T-cell (primary cell): ENCODE data around the gene WDR7. TPM values are rescaled to one million over a fixed set of nuclear protein-coding genes. Genes with fewer than 3 reads are reported as not detected.

ENCODE experiments used
- ATAC-seq, 4 experiments: fragments of 200-7000 bp in 3 of 4; fragments of 150-1000 bp in 1 of 4; cut with Tn5 transposase; replicated peaks in 1 of 4; 1 replicate in 3 of 4; 2 replicates in 1 of 4; pipeline ENCODE4 v1.10.0; 2021; ENCODE audit warnings: moderate library complexity in 3 of 4, mild to moderate bottlenecking in 2 of 4, moderate number of reproducible peaks in 1 of 4
- CTCF ChIA-PET, 2 donors: fragments of 300-600 bp; sonication (Branson Sonifier 250); formaldehyde crosslinking; loops; one replicate each; lab custom pipeline; 2022; ENCODE audit warnings: antibody characterized with exemption in 2 of 2; lab: Charles Lee
- POLR2A ChIA-PET, 2 donors: fragments of 300-600 bp; sonication (Branson Sonifier 250); formaldehyde crosslinking; loops; one replicate each; lab custom pipeline; 2022; ENCODE audit warnings: antibody characterized with exemption in 2 of 2; lab: Charles Lee
- DNase-seq, 35 experiments: peaks; one replicate each; pipeline versions ENCODE4 v3.0.0 to v3.0.0-alpha.2; 2013 to 2023
- H3K27ac ChIP-seq: one replicate; pipeline ENCODE4 v1.5.1; 2013; ENCODE audit warnings: low read length
- H3K27me3 ChIP-seq, 2 experiments: replicated peaks in 1 of 2; 1 replicate in 1 of 2; 2 replicates in 1 of 2; pipeline versions ENCODE4 v1.6.1 to v1.7.0; 2013; ENCODE audit warnings: low read length in 1 of 2, mixed read lengths in 1 of 2; ENCODE audit not compliant: control insufficient read depth in 2 of 2, insufficient read depth in 2 of 2; ENCODE audit errors: extremely low read depth in 1 of 2
- H3K36me3 ChIP-seq, 2 donors: 1 replicate in 1 of 2; 2 replicates in 1 of 2; pipeline versions ENCODE4 v1.6.1 to v1.7.0; 2013; ENCODE audit warnings: low read length in 1 of 2; ENCODE audit not compliant: control insufficient read depth in 2 of 2, insufficient read depth in 1 of 2; ENCODE audit errors: extremely low read depth in 1 of 2
- H3K4me1 ChIP-seq, 2 experiments: 1 replicate in 1 of 2; 2 replicates in 1 of 2; pipeline versions ENCODE4 v1.6.1 to v1.7.0; 2013; ENCODE audit warnings: low read length in 2 of 2, mixed read lengths in 1 of 2; ENCODE audit not compliant: insufficient read depth in 2 of 2, control insufficient read depth in 1 of 2; ENCODE audit errors: extremely low read depth in 1 of 2
- H3K4me3 ChIP-seq, 2 donors: 1 replicate in 1 of 2; 2 replicates in 1 of 2; pipeline versions ENCODE4 v1.5.1 to v1.7.0; 2013; ENCODE audit warnings: mild to moderate bottlenecking in 2 of 2, low read length in 1 of 2, moderate library complexity in 1 of 2; ENCODE audit not compliant: control insufficient read depth in 1 of 2; ENCODE audit errors: extremely low read depth in 1 of 2
- H3K9me3 ChIP-seq: 2 replicates; pipeline ENCODE4 v1.7.0; 2013
- H3K27ac Mint-ChIP-seq, 2 donors: one replicate each; pipeline ENCODE4 v1.8.0; 2020 to 2021; ENCODE audit warnings: mild to moderate bottlenecking in 2 of 2, mixed read lengths in 2 of 2
- H3K27me3 Mint-ChIP-seq, 2 donors: one replicate each; pipeline ENCODE4 v1.8.0; 2021 to 2022; ENCODE audit warnings: mixed read lengths in 2 of 2
- H3K36me3 Mint-ChIP-seq: one replicate; pipeline ENCODE4 v1.8.0; 2021; ENCODE audit warnings: mixed read lengths
- H3K4me1 Mint-ChIP-seq, 3 donors: one replicate each; pipeline ENCODE4 v1.8.0; 2020 to 2022; ENCODE audit warnings: mixed read lengths in 3 of 3, mild to moderate bottlenecking in 1 of 3
- H3K4me3 Mint-ChIP-seq, 3 donors: one replicate each; pipeline ENCODE4 v1.8.0; 2020 to 2022; ENCODE audit warnings: mild to moderate bottlenecking in 3 of 3, mixed read lengths in 3 of 3, moderate library complexity in 3 of 3
- H3K9me3 Mint-ChIP-seq, 3 donors: one replicate each; pipeline ENCODE4 v1.8.0; 2020 to 2022; ENCODE audit warnings: mixed read lengths in 3 of 3
- WGBS: methylation state at CpG from one replicate; pipeline ENCODE4 v1.1.5; 2013; ENCODE audit warnings: missing lambda C conversion rate; ENCODE audit not compliant: insufficient coverage; 5-methylcytosine and 5-hydroxymethylcytosine counted together
- total RNA-seq, 35 experiments: library from RNA in 6 of 35; stranded (reverse) in 6 of 35; fragments of 120-200 nt in 1 of 35; gene quantifications; one replicate each; pipeline versions ENCODE4 v1.2.1 to v1.2.4 and lab custom pipeline; 2013 to 2026

The WDR7 gene
- total RNA-seq, 5 donors from 2014 or later (not counting 1 experiment from before 2014, with no cell fraction given) = 35.9 to 65.6 (median 41.5) TPM

DNA sequence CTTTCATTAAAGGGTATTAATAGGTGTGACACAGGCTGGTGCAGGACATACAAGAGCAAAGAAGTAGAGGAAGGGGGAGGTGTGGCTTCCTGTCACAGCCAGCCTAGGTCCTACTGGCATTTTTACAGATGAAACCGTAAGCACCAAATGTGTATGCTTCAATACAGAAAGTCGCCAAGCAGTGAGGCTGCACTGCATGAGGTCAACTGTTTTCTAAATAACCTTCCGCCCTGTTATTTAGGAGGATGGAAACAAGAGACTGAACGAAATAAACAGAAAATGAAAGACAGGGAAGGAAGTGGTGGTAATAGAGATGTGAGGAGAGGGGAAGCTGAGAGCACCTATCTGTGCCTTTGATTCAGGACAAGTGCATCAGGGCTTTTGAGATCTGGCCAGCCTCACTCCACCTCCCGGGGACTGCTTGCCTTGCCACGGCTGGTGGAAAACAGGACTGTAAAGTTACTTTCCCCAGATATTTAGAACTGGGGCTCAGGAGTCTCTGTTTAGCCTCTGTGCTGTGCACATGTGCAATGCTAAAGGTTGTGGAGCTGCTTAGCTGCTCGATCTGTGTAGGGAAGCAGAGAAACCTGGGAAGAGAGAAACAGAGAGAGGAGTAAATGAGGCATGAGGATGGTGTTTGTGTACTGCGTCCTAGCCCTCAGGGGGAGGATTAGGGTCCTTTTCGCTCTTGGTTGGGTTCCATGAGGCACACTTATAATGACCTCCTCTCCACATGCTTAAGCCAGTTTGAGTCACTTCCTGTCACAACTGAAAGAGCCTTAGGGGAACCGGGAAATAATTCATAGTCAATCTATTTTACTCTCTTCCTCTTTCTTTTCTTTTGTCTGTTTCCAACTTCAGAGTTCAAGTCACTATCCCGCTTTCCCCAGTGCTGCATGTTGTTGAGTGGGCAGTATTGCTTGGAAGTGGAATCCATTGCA is 433.4 kb downstream of the WDR7 start:
- Histone ChIP-seq H3K36me3 (no peaks in the 10 kb centered on the region), H3K27me3 (peaks cover 0 to 6% of the 10 kb centered on the region in 2 experiments), H3K27ac (no peak overlapping the region), H3K4me3 (no peak overlapping the region), H3K9me3 (no peaks in the 10 kb centered on the region), H3K4me1 (peaks cover 0 to 8% of the 10 kb centered on the region in 2 experiments)
- ATAC-seq (peak in 3 of 4 experiments; percentile 28 to 38 (median 37)), DNase-seq (no peak)
- H3K27ac Mint-ChIP-seq = peak overlapping the region in 1 of 2 donors; percentile 1
- no peaks in the 10 kb centered on the region for H3K36me3 Mint-ChIP-seq
- H3K27me3 Mint-ChIP-seq = peaks cover 8 to 30% of the 10 kb centered on the region in 2 donors
- WGBS = 29% methylated on average over 1 of the region's 11 CpGs
- peaks cover 13 to 19% (median 17%) of the 10 kb centered on the region in 3 donors for H3K4me1 Mint-ChIP-seq
- peak overlapping the region; percentile 32 to 63 (median 47) for H3K4me3 Mint-ChIP-seq
- CTCF ChIA-PET = no interaction called here
- POLR2A ChIA-PET = no interaction called here
- peaks cover 0 to 4% (median 3%) of the 10 kb centered on the region in 3 donors for H3K9me3 Mint-ChIP-seq

DNA sequence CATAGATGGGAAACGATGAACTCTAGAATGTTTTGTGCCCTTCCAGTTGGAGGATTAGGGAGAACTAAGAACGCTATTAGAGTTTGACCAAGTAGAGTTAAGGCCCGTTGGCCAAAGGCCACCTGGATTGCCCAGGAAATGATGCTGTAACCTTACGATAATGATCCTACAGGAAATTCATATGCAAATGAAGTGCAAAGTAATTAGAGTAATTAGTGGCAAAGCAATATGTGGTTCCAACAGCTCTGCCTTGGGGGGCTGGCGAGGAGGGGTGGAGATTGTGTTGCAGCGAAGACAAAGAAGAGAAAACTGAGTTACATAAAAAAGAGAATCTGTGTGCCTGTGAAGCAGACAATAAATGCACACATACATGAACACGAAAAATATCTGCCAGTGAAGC is 434.2 kb downstream of the WDR7 start:
- Histone ChIP-seq H3K27me3 (peaks cover 0 to 10% of the 10 kb centered on the region in 2 experiments), H3K27ac (no peak overlapping the region), H3K4me3 (no peak overlapping the region), H3K4me1 (peaks cover 0 to 8% of the 10 kb centered on the region in 2 experiments), H3K36me3 (no peaks in the 10 kb centered on the region), H3K9me3 (no peaks in the 10 kb centered on the region)
- 89% methylated on average over 5 of the region's 7 CpGs for WGBS
- no peak for ATAC-seq
- H3K4me3 Mint-ChIP-seq = peak overlapping the region in 1 of 3 donors; percentile 47
- H3K4me1 Mint-ChIP-seq = peaks cover 13 to 19% (median 17%) of the 10 kb centered on the region in 3 donors
- ChIA-PET CTCF (no interaction called here), POLR2A (no interaction called here)
- H3K27me3 Mint-ChIP-seq = peaks cover 7 to 33% of the 10 kb centered on the region in 2 donors
- no peak overlapping the region for H3K27ac Mint-ChIP-seq
- peaks cover 0 to 3% (median 2%) of the 10 kb centered on the region in 3 donors for H3K9me3 Mint-ChIP-seq
- no peaks in the 10 kb centered on the region for H3K36me3 Mint-ChIP-seq
- DNase-seq = no peak

DNA sequence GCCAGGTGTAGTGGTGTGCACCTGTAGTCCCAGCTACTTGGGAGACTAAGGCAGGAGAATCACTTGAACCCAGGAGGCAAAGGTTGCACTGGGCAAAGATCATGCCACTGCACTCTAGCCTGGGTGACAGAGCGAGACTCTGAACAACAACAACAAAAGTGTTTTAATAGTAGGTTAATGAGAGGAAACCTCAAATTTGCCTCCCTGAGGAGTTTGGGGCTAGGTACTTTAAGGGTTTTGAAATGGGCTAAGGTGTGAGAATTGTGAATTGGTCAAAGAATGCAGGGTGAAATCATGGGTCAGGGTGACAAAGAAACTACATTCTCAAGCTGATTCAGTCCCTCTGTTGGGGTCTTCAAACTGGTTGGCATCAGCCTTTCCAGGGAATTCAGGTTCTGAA is 435.0 kb downstream of the WDR7 start:
- Histone ChIP-seq H3K9me3 (no peaks in the 10 kb centered on the region), H3K4me3 (no peak overlapping the region), H3K36me3 (no peaks in the 10 kb centered on the region), H3K27ac (no peak overlapping the region), H3K4me1 (peaks cover 0 to 8% of the 10 kb centered on the region in 2 experiments), H3K27me3 (peaks cover 0 to 9% of the 10 kb centered on the region in 2 experiments)
- Mint-ChIP-seq H3K4me1 (peaks cover 13 to 19% (median 17%) of the 10 kb centered on the region in 3 donors), H3K9me3 (peaks cover 0 to 3% (median 0%) of the 10 kb centered on the region in 3 donors), H3K27ac (no peak overlapping the region), H3K4me3 (no peak overlapping the region), H3K27me3 (peaks cover 4 to 32% of the 10 kb centered on the region in 2 donors), H3K36me3 (no peaks in the 10 kb centered on the region)
- 80% methylated on average over 1 of the region's 1 CpG for WGBS
- ChIA-PET CTCF (no interaction called here), POLR2A (no interaction called here)
- DNase-seq (no peak), ATAC-seq (no peak)

Other genes starting within 250 kb of the WDR7 start
- 10 to 100 TPM; 33.6 to 40.2 (median 35.7) TPM for gene TXNL1, start 12.8 kb upstream of the WDR7 start, total RNA-seq